ENCODE data around the gene DGKD.
"Not testable (repeated sequence)": the region's sequence is repeated elsewhere in the genome, so short reads cannot be mapped to it uniquely, and the experiment has no call there.

Gene DGKD

DNA sequence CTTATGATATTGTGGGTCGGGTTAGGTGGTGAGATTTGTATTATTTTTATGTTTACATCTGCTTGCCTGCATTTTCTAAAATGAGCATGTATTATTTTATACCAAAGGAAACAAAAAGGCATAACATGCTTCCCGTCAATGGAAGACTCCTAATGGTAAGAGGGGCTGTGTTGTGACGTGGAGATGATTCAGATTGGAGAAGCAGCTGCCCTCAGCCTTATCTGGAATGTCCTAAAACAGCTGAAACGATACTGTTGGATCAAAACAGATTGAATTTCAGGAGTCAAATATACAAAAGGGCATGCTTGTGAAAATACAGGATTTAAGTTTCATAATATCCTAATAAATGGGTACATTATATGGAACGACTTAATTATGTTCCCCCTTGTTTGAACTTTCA lies 19.0 kb downstream of the DGKD start:
- Histone ChIP-seq H3K79me2 (ENCODE audit: low read length) (peaks cover 60% of the 10 kb centered on the region), H3K9me2 (replicated peaks; ENCODE audit: insufficient read depth, low read length) (no peaks in the 10 kb centered on the region), H3K27me3 (replicated peaks; ENCODE audit: insufficient read depth, low read length) (no peaks in the 10 kb centered on the region), H3K4me2 (ENCODE audit: low read depth, low read length) (no peak overlapping the region), H2AFZ (ENCODE audit: low read length) (no peak overlapping the region), H3F3A (ENCODE audit: insufficient read depth, low read length) (peaks cover 22% of the 10 kb centered on the region), H3K4me3 (ENCODE audit: low read length) (no peak overlapping the region), H3K9ac (ENCODE audit: low read length) (no peak overlapping the region), H3K4me1 (ENCODE audit: low read length) (peaks cover 23% of the 10 kb centered on the region), H3K36me3 (replicated peaks; ENCODE audit: insufficient read depth, low read length) (no peaks in the 10 kb centered on the region; the same call in 1 of the 2 replicates), H3K27ac (ENCODE audit: low read length) (no peak overlapping the region), H3K9me3 (replicated peaks; ENCODE audit: insufficient read depth, low read length) (no peaks in the 10 kb centered on the region), H4K20me1 (ENCODE audit: insufficient read depth, low read length) (no peaks in the 10 kb centered on the region)
- TF ChIP-seq CTCF (IDR thresholded peaks at IDR 0.05; ENCODE audit: low read length) = no peak
- TF ChIP-seq EZH2 (optimal IDR thresholded peaks at IDR 0.05; ENCODE audit: low read depth, low read length) = no peak
- TF ChIP-seq EZH2phosphoT487 (IDR thresholded peaks at IDR 0.05; ENCODE audit: low read length) = no peak
- DNase-seq = no peak

DNA sequence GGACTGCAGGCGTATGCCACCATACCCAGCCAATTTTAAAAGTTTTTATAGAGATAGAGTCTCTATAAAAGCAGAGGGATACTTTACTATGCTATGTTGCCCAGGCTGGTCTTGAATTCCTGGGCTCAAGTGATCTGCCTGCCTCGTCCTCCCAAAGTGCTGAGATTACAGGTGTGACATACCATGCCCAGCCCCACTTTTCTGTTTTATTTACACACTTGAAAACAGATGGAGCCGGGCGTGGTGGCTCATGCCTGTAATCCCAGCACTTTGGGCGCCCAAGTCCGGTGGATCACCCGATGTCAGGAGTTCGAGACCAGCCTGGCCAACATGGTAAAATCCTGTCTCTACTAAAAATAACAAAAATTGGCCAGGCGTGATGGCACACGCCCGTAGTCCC lies 20.5 kb downstream of the DGKD start:
- H3K9ac ChIP-seq (ENCODE audit: low read length); H3K9me2 ChIP-seq (replicated peaks; ENCODE audit: insufficient read depth, low read length); H2AFZ ChIP-seq (ENCODE audit: low read length); H3K9me3 ChIP-seq (replicated peaks; ENCODE audit: insufficient read depth, low read length); H3K27me3 ChIP-seq (replicated peaks; ENCODE audit: insufficient read depth, low read length); DNase-seq; H4K20me1 ChIP-seq (ENCODE audit: insufficient read depth, low read length); H3K36me3 ChIP-seq (replicated peaks; ENCODE audit: insufficient read depth, low read length): not testable (repeated sequence)
- Histone ChIP-seq H3K4me1 (ENCODE audit: low read length) (peaks cover 23% of the 10 kb centered on the region), H3K79me2 (ENCODE audit: low read length) (peaks cover 60% of the 10 kb centered on the region), H3K27ac (ENCODE audit: low read length) (peak overlapping the region; percentile 88; the same call in 1 of the 2 replicates), H3K4me2 (ENCODE audit: low read depth, low read length) (peak overlapping the region; percentile 67; the same call in 1 of the 2 replicates), H3K4me3 (ENCODE audit: low read length) (0 out of 2 replicates have a peak overlapping the region, but pooled peaks have one; percentile 26), H3F3A (ENCODE audit: insufficient read depth, low read length) (peaks cover 22% of the 10 kb centered on the region)

DNA sequence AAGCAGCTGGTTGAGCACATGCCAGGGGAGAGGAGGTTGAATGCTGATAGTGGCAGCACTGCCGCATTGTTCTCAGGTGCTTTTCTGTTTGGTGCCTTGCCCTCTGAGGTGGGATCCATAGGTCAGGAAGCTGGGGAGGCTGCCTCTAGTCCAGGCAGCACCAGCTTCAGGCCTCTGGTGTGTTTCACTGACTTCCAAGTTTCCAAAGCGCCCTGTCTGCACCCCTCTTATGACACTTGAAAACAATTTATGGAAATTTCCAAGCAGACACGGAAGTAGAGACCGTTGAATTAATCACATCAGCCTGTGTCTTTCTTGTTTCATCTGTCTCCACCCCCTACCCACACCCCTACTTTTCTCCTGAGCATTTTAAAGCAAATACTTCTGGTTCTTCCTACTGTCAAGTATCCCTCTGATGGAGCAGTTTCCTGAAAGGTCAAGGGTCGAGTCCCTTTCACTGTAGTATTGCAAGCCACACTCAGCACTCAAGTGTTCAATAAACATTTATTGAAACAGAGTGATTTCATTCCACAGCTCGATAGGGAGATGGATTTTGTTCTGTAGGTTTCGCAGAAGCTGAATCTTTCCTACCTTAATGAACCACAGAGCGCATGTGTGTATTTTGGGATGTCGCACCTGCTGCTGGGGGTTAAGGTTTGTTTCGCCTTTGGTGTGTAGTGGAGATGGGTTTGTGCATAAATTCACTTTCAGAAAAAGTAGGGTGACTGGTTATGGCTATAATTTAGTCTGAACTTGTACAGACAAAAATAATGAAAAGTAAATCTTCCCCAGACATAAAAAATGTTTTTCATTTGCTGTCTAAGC lies 21.4 kb downstream of the DGKD start:
- Histone ChIP-seq H3K4me2 (ENCODE audit: low read depth, low read length) (peak overlapping the region; percentile 67), H3K79me2 (ENCODE audit: low read length) (peaks cover 58% of the 10 kb centered on the region), H3K9ac (ENCODE audit: low read length) (peak overlapping the region; percentile 38; the same call in 1 of the 2 replicates), H3K27me3 (replicated peaks; ENCODE audit: insufficient read depth, low read length) (no peaks in the 10 kb centered on the region), H3K9me2 (replicated peaks; ENCODE audit: insufficient read depth, low read length) (no peaks in the 10 kb centered on the region), H3K9me3 (replicated peaks; ENCODE audit: insufficient read depth, low read length) (no peaks in the 10 kb centered on the region), H4K20me1 (ENCODE audit: insufficient read depth, low read length) (no peaks in the 10 kb centered on the region), H3K36me3 (replicated peaks; ENCODE audit: insufficient read depth, low read length) (no peaks in the 10 kb centered on the region; the same call in 1 of the 2 replicates), H3K4me3 (ENCODE audit: low read length) (peak overlapping the region; percentile 26; the same call in 1 of the 2 replicates), H2AFZ (ENCODE audit: low read length) (0 out of 2 replicates have a peak overlapping the region, but pooled peaks have one; percentile 16), H3K4me1 (ENCODE audit: low read length) (peaks cover 23% of the 10 kb centered on the region), H3F3A (ENCODE audit: insufficient read depth, low read length) (peaks cover 22% of the 10 kb centered on the region), H3K27ac (ENCODE audit: low read length) (peak overlapping the region; percentile 88)
- DNase-seq = peak; percentile 74
- TF ChIP-seq EZH2 (optimal IDR thresholded peaks at IDR 0.05; ENCODE audit: low read depth, low read length) (no peak), EZH2phosphoT487 (IDR thresholded peaks at IDR 0.05; ENCODE audit: low read length) (no peak)

DNA sequence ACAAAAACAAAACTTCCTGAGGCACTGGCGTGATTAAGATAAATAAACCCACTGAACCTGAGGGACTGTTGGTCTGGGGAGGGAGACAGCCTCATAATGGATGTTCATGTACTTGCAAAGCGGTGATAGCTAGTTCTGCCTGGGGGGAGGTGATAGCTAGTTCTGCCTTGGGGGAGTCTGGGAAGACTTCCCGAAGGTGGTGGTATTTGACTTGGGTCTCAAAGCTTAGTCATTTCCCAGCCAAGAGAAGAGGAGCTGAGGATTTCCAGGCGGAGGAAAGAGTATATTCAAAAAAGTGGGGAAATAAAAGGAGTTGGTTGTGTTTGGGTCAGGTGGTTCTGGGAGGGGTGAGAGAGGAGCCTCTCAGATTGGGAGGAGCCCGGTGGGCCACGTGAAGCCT lies 24.7 kb downstream of the DGKD start:
- H3K4me3 ChIP-seq (ENCODE audit: low read length) = no peak overlapping the region
- H3K27ac ChIP-seq (ENCODE audit: low read length) = no peak overlapping the region
- H3K9me2 ChIP-seq (replicated peaks; ENCODE audit: insufficient read depth, low read length) = no peaks in the 10 kb centered on the region
- H4K20me1 ChIP-seq (ENCODE audit: insufficient read depth, low read length) = no peaks in the 10 kb centered on the region
- no peaks in the 10 kb centered on the region for H3K9me3 ChIP-seq (replicated peaks; ENCODE audit: insufficient read depth, low read length)
- TF ChIP-seq CTCF (IDR thresholded peaks at IDR 0.05; ENCODE audit: low read length) = no peak
- TF ChIP-seq EZH2 (optimal IDR thresholded peaks at IDR 0.05; ENCODE audit: low read depth, low read length) = no peak
- TF ChIP-seq EZH2phosphoT487 (IDR thresholded peaks at IDR 0.05; ENCODE audit: low read length) = no peak
- H3K4me2 ChIP-seq (ENCODE audit: low read depth, low read length) = no peak overlapping the region
- no peak overlapping the region for H3K9ac ChIP-seq (ENCODE audit: low read length)
- H3K27me3 ChIP-seq (replicated peaks; ENCODE audit: insufficient read depth, low read length) = no peaks in the 10 kb centered on the region
- no peak overlapping the region for H2AFZ ChIP-seq (ENCODE audit: low read length)
- H3K79me2 ChIP-seq (ENCODE audit: low read length) = peaks cover 62% of the 10 kb centered on the region
- no peaks in the 10 kb centered on the region for H3K36me3 ChIP-seq (replicated peaks; ENCODE audit: insufficient read depth, low read length)
- peaks cover 24% of the 10 kb centered on the region for H3K4me1 ChIP-seq (ENCODE audit: low read length)
- peaks cover 22% of the 10 kb centered on the region for H3F3A ChIP-seq (ENCODE audit: insufficient read depth, low read length)
- DNase-seq = no peak

Data from MM.1S (cell line).